NCI-H2196 treated with DMSO at 0.1 percent for 48 hours (cell line): ENCODE measurements around the gene PDE3A.
"Not testable (repeated sequence)": the region's sequence is repeated elsewhere in the genome, so short reads cannot be mapped to it uniquely, and the experiment has no call there.

Experiments
- DNase-seq: peaks from one replicate; lab custom pipeline; 2025; ENCODE audit not compliant: unreplicated experiment; lab: John Stamatoyannopoulos, UW

The PDE3A gene

DNA sequence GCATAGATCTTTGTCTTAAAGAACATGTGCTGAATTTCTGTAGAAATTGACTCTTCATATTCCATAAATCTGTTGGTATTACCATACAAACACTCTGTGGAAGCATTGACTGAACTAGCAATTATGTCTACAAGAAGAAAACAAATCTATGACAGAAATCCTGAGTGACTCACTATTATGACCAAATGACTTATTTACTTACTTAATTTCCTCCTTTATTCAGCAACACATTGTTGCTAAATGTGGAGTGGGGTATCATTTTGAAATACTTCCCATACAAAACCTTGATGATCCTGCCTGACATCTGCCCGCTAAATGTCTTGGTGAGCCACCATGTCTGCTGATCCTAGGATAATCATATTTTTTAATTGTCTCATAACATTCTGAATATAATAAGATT, 227.7 kb downstream of the PDE3A start:
- no peak for DNase-seq

- DNase-seq: no peak
These were observed 231.4 kb downstream of the PDE3A start for GRCh38 chr12:20599757-20600156.

DNA sequence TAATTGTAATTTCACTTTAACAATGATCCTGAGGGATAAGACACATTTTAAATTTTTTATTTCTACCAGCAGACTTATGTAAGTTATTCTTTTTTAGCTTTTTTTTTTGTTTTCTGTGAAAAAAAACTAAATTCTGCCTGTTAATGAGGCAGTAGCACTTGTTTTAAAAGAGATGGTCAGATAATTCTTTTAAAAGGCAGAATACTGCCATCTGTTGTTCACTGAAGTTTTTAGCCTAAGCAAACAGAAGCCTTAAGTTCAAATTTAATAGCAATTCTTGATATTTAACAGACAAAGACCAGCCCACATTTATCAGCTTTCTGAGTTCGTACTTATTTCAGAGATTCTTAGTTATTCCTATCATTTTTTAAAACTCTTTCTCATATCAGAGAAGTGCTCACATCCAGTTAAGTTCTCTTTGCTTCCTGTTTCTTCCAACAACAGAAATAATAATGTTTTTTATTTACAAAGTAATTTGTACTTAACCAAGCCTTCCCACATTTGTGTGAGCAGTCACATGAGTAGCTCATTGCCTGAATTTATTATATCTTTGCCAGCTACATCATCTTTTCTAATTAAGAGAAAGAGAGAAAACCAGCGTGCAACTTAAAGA, 233.4 kb downstream of the PDE3A start:
- peak; percentile 29 for DNase-seq

DNA sequence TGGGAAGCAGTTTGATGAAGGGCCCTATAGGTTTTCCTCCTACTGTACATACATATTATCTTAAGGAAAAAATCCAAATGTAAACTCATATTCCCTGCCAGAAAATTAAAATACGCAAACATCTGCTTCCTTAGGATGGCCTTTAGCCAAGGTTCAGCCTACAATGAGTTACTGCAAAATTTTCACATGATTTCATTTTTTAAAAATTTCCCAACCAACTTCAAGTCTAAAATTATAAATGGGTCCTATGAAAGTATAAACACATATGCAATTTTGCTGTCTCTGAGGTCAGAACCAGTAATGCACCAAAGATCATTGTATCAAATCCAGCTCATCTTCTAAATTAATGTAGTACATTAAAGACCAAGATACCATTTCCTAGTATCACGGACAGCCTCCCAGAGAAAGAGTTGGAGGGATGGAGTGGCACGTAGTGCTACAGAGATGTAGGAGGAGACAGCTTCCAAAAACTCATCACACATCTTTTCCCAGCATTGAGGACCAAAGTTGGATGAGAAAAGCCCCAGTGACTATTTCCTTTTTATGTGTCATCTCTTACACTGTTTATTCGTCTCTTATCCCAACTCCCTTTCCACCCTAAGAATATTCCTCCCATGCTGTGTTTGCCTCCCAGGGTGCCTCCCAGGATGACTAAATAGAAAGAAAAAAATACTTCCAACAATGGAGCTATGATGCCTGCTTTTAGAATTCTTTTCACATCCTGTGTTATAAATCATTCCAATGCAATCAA, 234.5 kb downstream of the PDE3A start:
- DNase-seq: no peak

DNA sequence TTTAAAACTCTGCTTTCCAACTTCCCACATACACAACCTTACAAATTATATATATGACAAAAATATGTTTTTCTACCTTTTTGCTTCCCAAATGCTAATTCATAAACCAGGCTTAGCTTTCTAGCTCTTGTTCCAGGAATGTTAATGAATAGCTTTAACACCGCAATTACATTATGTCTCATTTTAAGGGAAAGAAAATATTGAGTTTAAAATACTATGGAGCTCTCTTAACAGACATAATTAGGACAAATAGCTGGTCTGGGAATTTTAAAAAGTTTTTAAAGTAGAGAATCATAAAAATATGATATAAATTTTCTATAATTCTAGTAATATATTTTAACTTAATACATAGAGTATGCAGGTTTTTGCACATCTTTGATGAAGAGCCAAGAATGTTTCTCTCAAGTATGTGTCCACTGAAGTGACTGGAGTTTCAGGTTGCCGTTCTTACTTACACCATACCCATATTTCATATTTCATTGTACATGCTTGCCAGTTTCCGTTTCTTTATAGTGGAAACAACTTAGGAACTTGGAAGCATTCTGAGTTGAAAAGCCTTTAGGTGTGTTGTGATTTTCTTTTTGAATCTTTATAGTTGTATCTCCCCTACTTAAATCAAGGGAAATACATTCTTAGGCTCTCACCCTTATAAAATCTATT, 236.2 kb downstream of the PDE3A start:
- no peak for DNase-seq

DNA sequence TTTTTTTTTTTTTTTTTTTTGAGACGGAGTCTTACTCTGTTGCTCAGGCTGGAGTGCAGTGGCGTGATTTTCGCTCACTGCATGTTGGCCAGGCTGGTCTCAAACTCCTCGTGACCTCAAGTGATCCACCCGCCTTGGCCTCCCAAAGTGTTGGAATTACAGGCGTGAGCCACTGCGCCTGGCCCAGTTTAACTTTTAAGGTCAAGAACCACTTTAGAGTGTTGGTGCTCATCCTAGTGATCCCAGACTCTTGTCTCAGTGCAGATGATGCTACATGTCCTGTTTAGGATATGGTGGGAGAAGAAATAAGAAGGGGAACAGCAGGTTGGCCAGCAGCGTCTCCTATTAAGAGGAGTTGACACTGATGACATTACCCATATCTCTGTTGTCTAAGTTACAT, 246.7 kb downstream of the PDE3A start:
- not testable (repeated sequence) for DNase-seq

GRCh38 chr12:20616093-20616492, 247.8 kb downstream of the PDE3A start:
- DNase-seq: no peak

DNA sequence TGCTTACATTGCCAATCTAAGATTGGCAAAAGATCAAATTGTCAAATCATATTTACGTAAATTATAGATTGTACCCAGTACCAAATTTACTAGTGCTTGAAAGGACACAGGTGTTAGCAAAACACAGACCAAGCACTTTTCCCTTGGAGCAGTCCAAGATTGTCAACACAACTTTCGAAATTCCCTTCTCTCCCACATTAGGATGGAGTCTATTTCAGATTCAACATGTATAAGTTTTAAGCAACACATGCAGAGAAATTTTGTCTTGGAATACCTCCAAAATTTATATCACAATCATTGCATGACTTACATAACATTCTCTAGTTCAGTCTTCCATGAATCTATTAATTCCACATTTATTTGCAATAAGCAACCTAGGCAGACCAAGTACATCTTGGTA, 251.9 kb downstream of the PDE3A start:
- DNase-seq: no peak

DNA sequence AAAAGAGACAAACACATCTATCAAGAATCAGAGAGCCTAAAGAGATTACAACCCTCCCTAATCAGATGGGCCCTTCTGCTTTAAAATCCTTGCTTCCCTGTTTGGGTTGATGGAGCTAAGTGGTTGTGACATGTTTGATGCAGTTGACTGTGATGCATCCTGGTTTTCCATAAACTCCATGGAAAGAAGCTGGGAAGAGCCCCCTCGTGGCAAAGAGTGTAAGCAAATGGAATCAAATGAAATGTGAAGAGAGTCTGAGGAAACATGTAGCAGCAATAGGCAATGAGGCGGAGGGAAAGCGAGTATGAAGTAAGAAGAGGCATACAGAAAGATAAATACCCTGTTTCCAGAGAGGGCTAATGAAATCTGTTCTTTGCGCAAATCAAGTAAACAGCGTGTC, 256.4 kb downstream of the PDE3A start:
- DNase-seq: no peak

GRCh38 chr12:20625531-20625930, 257.2 kb downstream of the PDE3A start:
- no peak for DNase-seq

- no peak for DNase-seq
These were observed 258.8 kb downstream of the PDE3A start for GRCh38 chr12:20627001-20627588.

DNA sequence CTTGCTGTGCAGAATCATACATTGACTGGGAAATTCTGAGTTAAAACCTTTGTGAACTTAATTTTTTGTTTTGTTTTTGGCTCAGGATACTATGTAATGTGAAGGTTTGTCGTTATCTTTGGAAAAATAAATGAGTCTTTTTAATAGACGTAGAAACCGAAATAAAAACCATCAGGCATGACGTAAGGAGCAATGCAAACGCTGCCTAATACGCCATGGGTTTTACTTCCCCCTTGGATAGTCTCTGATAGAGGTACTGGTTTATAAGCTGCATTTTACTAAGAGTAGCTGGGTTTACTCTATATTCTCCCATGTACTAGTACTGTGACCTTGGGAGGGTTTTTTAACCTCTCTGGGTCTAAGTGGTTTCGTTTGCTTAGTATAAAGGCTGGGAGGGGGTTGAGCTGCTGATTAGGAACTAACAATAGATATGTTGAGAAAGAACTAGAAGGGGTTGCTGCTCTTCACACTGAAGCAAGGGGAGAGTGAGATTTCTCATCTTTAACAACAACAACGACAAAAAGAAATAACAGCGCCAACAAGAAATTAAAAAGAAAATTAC, 260.0 kb downstream of the PDE3A start:
- DNase-seq: no peak

- no peak for DNase-seq
These were observed 260.7 kb downstream of the PDE3A start for GRCh38 chr12:20628999-20629398.

- DNase-seq: no peak
These were observed 261.2 kb downstream of the PDE3A start for GRCh38 chr12:20629414-20630156.

DNA sequence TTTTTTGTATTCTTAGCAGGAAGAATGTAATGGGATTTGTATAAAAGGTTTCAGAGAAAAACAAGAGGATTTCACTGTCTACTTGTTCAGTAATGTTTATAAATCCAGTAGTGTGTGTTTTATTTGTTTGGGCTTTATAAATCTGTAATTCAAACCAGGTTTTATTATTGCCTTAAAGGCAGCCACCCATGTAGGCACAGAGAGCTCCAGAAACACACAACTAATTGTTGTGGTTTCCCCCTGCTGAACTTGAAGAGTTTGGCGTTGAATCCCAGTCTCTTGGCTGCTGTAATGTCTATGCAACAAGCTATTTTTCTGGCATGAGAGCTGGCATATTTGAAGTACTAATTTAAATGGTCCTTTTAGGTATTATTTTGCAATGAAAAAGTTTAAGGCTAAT, 263.4 kb downstream of the PDE3A start:
- DNase-seq: no peak

DNA sequence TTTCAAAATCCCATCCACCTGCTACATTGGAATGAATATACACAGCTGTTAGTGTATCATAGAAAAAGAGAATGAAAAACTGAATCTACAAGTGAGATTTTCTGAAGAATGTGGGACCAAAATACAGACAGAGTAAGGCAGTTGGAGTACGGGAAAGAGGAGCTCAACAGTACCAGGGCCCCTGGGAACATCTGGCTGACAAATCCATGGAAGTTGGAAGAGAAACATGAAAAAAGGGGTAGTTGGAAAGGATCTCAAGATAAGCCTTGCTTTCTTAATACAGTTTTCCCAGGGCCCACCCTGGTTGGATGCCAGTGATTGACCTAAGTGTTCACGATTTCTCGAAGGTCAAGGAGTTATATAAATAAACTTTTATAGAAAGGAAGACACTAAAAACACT, 272.8 kb downstream of the PDE3A start:
- DNase-seq: no peak

DNA sequence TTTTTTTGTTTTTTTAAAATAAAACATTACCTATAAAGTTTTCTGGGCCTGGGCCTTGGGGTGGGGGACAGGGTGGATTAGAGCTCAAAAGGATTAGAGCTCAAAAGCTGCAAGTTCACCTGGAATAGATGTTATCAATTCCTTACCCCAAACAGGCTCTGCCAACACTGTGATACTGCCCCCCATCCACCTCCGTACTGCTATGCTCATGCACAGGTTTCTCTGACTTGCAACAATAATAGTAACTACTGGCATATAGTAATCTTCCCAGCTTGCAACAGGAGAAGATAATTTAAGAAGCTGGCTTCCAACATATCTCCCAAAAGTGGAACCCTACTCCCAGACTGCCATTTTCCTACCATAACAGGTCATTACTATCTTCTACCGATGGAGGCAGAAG, 275.5 kb downstream of the PDE3A start:
- DNase-seq: no peak

DNA sequence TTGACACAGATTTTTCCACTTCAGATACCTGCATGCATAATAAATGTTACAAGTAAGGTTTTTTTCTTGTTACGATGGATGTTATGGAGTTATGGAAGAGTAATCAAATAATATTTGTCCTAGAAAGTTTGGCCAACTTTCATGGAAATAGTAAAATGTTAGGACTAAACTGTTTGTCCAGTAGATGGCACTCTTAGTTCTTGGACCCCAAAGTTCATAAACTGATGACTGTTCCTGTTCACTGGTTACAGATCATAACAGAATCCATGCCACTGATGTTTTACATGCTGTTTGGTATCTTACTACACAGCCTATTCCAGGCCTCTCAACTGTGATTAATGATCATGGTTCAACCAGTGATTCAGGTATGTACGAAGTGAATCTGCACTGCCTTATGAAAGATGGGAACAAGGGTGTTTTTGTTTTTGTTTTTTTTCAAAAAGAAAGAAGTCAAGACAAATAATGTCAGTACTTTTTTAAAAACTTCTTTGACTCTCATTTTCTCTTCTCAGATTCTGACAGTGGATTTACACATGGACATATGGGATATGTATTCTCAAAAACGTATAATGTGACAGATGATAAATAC, 278.0 kb downstream of the PDE3A start:
- peak; percentile 31 for DNase-seq

DNA sequence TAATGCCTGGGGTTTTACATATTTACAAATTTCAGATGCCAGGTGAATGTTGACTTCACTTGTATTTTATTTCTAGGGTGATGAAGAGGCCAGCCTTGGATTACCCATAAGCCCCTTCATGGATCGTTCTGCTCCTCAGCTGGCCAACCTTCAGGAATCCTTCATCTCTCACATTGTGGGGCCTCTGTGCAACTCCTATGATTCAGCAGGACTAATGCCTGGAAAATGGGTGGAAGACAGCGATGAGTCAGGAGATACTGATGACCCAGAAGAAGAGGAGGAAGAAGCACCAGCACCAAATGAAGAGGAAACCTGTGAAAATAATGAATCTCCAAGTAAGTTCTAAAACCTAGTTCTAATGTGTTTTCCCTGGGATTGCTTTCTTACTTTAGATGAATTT, 285.5 kb downstream of the PDE3A start:
- no peak for DNase-seq

- DNase-seq: no peak
These were observed 288.3 kb downstream of the PDE3A start for GRCh38 chr12:20656600-20656999.

GRCh38 chr12:20657496-20657895, 289.2 kb downstream of the PDE3A start:
- no peak for DNase-seq
